Stimulated activated CD4-positive, alpha-beta T cell treated with anti-CD3 and anti-CD28 coated beads, TNF-alpha, amount 100 ng/mL, for 4 hours (primary cell): ENCODE data around the gene GSTT2.
"Not testable (repeated sequence)": the region's sequence is repeated elsewhere in the genome, so short reads cannot be mapped to it uniquely, and the experiment has no call there.

Experiments
- DNase-seq, 3 experiments: peaks; one replicate each; pipeline ENCODE4 v3.0.0-alpha.2; 2020; ENCODE audit warnings: low read depth in 3 of 3

GSTT2 gene

GRCh38 chr22:23979557-23980240, at the start of gene GSTT2:
TSS of gene GSTT2 (plus strand) at chr22:23980134.
- not testable (repeated sequence) for DNase-seq

GRCh38 chr22:23938328-23939016, 41.5 kb upstream of the GSTT2 start:
- DNase-seq, result no peak

GRCh38 chr22:23939017-23939357, 40.9 kb upstream of the GSTT2 start:
- no peak for DNase-seq

GRCh38 chr22:23940166-23940565, 39.8 kb upstream of the GSTT2 start:
- DNase-seq, result not testable (repeated sequence)

- not testable (repeated sequence) for DNase-seq
Observed at GRCh38 chr22:23947391-23947790, 32.5 kb upstream of the GSTT2 start.

- DNase-seq, result not testable (repeated sequence)
Observed at GRCh38 chr22:23949764-23950163, 30.2 kb upstream of the GSTT2 start.

GRCh38 chr22:23951383-23951782, 28.6 kb upstream of the GSTT2 start:
- DNase-seq, result not testable (repeated sequence)

- DNase-seq, result not testable (repeated sequence)
Observed at GRCh38 chr22:23952794-23953405, 27.0 kb upstream of the GSTT2 start.

GRCh38 chr22:23953485-23953884, 26.4 kb upstream of the GSTT2 start:
- not testable (repeated sequence) for DNase-seq

- DNase-seq, result not testable (repeated sequence)
Observed at GRCh38 chr22:23954193-23954990, 25.5 kb upstream of the GSTT2 start.

GRCh38 chr22:23954991-23955305, 25.0 kb upstream of the GSTT2 start:
- DNase-seq, result not testable (repeated sequence)

GRCh38 chr22:23955886-23956285, 24.0 kb upstream of the GSTT2 start:
- not testable (repeated sequence) for DNase-seq

- DNase-seq, result peak; percentile 60 to 67 (median 67)
Observed at GRCh38 chr22:23956301-23956900, 23.5 kb upstream of the GSTT2 start.

GRCh38 chr22:23961084-23961771, 18.7 kb upstream of the GSTT2 start, which contains the start of gene GSTT2B:
TSS of gene GSTT2B (minus strand) at chr22:23961195. CDS start at chr22:23961131, 64 bp downstream.
- DNase-seq, result not testable (repeated sequence)

GRCh38 chr22:23966094-23966493, 13.8 kb upstream of the GSTT2 start:
- DNase-seq, result not testable (repeated sequence)

- not testable (repeated sequence) for DNase-seq
Observed at GRCh38 chr22:23966568-23966967, 13.4 kb upstream of the GSTT2 start, which contains the start of gene DDTL. TSS of gene DDTL (plus strand) at chr22:23966888. CDS start at chr22:23966915, 27 bp downstream.

- no peak for DNase-seq
Observed at GRCh38 chr22:23969071-23969470, 10.9 kb upstream of the GSTT2 start.

- DNase-seq, result no peak
Observed at GRCh38 chr22:23970201-23970641, 9.7 kb upstream of the GSTT2 start.

- DNase-seq, result no peak
Observed at GRCh38 chr22:23970816-23971486, 9.0 kb upstream of the GSTT2 start.

- not testable (repeated sequence) for DNase-seq
Observed at GRCh38 chr22:23971927-23972326, 8.0 kb upstream of the GSTT2 start.
